ENCODE data around the gene MICAL3. TPM values are rescaled to one million over a fixed set of nuclear protein-coding genes. Genes with fewer than 3 reads are reported as not detected.

The MICAL3 gene
- polyA plus RNA-seq, 1 of the 3 experiments (the other 2 are of a cell fraction) = 83.1 TPM

- Histone ChIP-seq H3K9ac (peak overlapping the region; percentile 40; the same call in 1 of the 2 replicates), H3K4me2 (peak overlapping the region; percentile 76), H3F3A (replicated peaks; ENCODE audit: insufficient read depth) (peaks cover 28% of the 10 kb centered on the region), H4K20me1 (ENCODE audit: insufficient read depth) (peaks cover 30% of the 10 kb centered on the region), H3K9me2 (no peaks in the 10 kb centered on the region), H3K27me3 (ENCODE audit: insufficient read depth) (no peaks in the 10 kb centered on the region), H3K27ac (ENCODE audit: low read depth in 2 of 2, low read length in 1 of 2) (peak overlapping the region; percentile 60 to 94), H2AFZ (ENCODE audit: low read depth) (no peak overlapping the region), H3K79me2 (ENCODE audit: insufficient read depth) (peaks cover 81% of the 10 kb centered on the region), H3K9me3 (no peaks in the 10 kb centered on the region), H3K4me3 (ENCODE audit: low read depth in 2 of 2, low read length in 1 of 2) (peak overlapping the region in 1 of 2 experiments; percentile 57; a peak in 2 of 4 replicates), H3K36me3 (replicated peaks in 1 of 2; ENCODE audit: control insufficient read depth in 1 of 2, insufficient read depth in 2 of 2, low read length in 1 of 2) (peaks cover 6 to 16% of the 10 kb centered on the region in 2 experiments), H3K4me1 (ENCODE audit: control insufficient read depth in 1 of 2, insufficient read depth in 2 of 2, low read depth in 1 of 2, low read length in 1 of 2) (peaks cover 20 to 33% of the 10 kb centered on the region in 2 experiments)
- peak; percentile 68 for DNase-seq
- CTCF ChIA-PET = interaction anchor here (0.6 to 4.4 kb wide), 28 partner anchors 9 to 178 kb away, joined by 3 to 58 read pairs (median 4); partner anchors contain the start of genes MICAL3 and PEX26
- POLR2A ChIA-PET = no interaction called here
- WGBS (ENCODE audit: low lambda C conversion rate) = 16% methylated on average over 10 of the region's 12 CpGs
- peak; percentile 82 for TF ChIP-seq JUND (IDR thresholded peaks at IDR 0.05)
- no peak for TF ChIP-seq RCOR1 (IDR thresholded peaks at IDR 0.05; ENCODE audit: low read length)
- TF ChIP-seq USF1 (IDR thresholded peaks at IDR 0.05; ENCODE audit: borderline replicate concordance, low read depth) = peak; percentile 58; the same call in 1 of the 2 replicates
- TF ChIP-seq TCF12 (IDR thresholded peaks at IDR 0.05) = peak; percentile 83
- TF ChIP-seq FOXJ3 (CRISPR knock-in tag; IDR thresholded peaks at IDR 0.05) = no peak
- peak; percentile 54; the same call in 1 of the 2 replicates for TF ChIP-seq TEAD4 (IDR thresholded peaks at IDR 0.05; ENCODE audit: borderline replicate concordance, insufficient read depth)
- peak; percentile 66 for TF ChIP-seq CTCF (IDR thresholded peaks at IDR 0.05)
- no peak for TF ChIP-seq ELF1 (IDR thresholded peaks at IDR 0.05)
- TF ChIP-seq, protein P1, sequence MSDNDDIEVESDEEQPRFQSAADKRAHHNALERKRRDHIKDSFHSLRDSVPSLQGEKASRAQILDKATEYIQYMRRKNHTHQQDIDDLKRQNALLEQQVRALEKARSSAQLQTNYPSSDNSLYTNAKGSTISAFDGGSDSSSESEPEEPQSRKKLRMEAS (IDR thresholded peaks at IDR 0.05; ENCODE audit: low read depth) = peak; percentile 89
- TF ChIP-seq, protein P2, sequence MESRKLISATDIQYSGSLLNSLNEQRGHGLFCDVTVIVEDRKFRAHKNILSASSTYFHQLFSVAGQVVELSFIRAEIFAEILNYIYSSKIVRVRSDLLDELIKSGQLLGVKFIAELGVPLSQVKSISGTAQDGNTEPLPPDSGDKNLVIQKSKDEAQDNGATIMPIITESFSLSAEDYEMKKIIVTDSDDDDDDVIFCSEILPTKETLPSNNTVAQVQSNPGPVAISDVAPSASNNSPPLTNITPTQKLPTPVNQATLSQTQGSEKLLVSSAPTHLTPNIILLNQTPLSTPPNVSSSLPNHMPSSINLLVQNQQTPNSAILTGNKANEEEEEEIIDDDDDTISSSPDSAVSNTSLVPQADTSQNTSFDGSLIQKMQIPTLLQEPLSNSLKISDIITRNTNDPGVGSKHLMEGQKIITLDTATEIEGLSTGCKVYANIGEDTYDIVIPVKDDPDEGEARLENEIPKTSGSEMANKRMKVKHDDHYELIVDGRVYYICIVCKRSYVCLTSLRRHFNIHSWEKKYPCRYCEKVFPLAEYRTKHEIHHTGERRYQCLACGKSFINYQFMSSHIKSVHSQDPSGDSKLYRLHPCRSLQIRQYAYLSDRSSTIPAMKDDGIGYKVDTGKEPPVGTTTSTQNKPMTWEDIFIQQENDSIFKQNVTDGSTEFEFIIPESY (IDR thresholded peaks at IDR 0.05; ENCODE audit: borderline replicate concordance, low read depth) = no peak
- TF ChIP-seq, protein P3, sequence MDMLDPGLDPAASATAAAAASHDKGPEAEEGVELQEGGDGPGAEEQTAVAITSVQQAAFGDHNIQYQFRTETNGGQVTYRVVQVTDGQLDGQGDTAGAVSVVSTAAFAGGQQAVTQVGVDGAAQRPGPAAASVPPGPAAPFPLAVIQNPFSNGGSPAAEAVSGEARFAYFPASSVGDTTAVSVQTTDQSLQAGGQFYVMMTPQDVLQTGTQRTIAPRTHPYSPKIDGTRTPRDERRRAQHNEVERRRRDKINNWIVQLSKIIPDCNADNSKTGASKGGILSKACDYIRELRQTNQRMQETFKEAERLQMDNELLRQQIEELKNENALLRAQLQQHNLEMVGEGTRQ (IDR thresholded peaks at IDR 0.05; ENCODE audit: borderline replicate concordance, low read depth, low read length) = no peak
- 0 out of 2 replicates have a peak, but pooled peaks have one; percentile 16 for TF ChIP-seq FOXM1 (IDR thresholded peaks at IDR 0.05; ENCODE audit: low read depth)
- no peak for TF ChIP-seq RFX5 (IDR thresholded peaks at IDR 0.05; ENCODE audit: low read length)
- TF ChIP-seq NRF1 (IDR thresholded peaks at IDR 0.05; ENCODE audit: low read depth, low read length) = no peak
- TF ChIP-seq GABPA (IDR thresholded peaks at IDR 0.05; ENCODE audit: low read depth) = no peak
- no peak for TF ChIP-seq YY1 (IDR thresholded peaks at IDR 0.05; ENCODE audit: low read depth)
- no peak for TF ChIP-seq CHD2 (IDR thresholded peaks at IDR 0.05; ENCODE audit: low read length, partially characterized antibody)
- no peak for TF ChIP-seq REST (IDR thresholded peaks at IDR 0.05; ENCODE audit: low read depth, low read length)
- TF ChIP-seq EZH2phosphoT487 (IDR thresholded peaks at IDR 0.05; ENCODE audit: borderline replicate concordance, low read depth) = no peak
- peak; percentile 88 for TF ChIP-seq RAD21 (IDR thresholded peaks at IDR 0.05; ENCODE audit: low read length)
- TF ChIP-seq IRF3 (IDR thresholded peaks at IDR 0.05; ENCODE audit: low read depth, low read length) = no peak
- TF ChIP-seq MEF2A (IDR thresholded peaks at IDR 0.05; ENCODE audit: borderline replicate concordance, low read depth) = peak; percentile 78; the same call in 1 of the 2 replicates
Measured at GRCh38 chr22:17910561-17911311, 113.6 kb downstream of the MICAL3 start.
